HG03442 (cell line): ENCODE data around the gene BCL2A1.
"Not testable (repeated sequence)": the region's sequence is repeated elsewhere in the genome, so short reads cannot be mapped to it uniquely, and the experiment has no call there.

Source experiments
- ATAC-seq: cut with Tn5 transposase; IDR thresholded peaks from one replicate; pipeline ENCODE4 v1.9.1; 2021; ENCODE audit warnings: mild to moderate bottlenecking, moderate library complexity; ENCODE audit not compliant: unreplicated experiment

The BCL2A1 gene

GRCh38 chr15:79989682-79990081 lies 18.7 kb upstream of the BCL2A1 start:
- ATAC-seq = no peak

- no peak for ATAC-seq
Measured at GRCh38 chr15:79989183-79989582, 18.2 kb upstream of the BCL2A1 start.

- ATAC-seq = no peak
Measured at GRCh38 chr15:79988448-79989117, 17.6 kb upstream of the BCL2A1 start.

DNA sequence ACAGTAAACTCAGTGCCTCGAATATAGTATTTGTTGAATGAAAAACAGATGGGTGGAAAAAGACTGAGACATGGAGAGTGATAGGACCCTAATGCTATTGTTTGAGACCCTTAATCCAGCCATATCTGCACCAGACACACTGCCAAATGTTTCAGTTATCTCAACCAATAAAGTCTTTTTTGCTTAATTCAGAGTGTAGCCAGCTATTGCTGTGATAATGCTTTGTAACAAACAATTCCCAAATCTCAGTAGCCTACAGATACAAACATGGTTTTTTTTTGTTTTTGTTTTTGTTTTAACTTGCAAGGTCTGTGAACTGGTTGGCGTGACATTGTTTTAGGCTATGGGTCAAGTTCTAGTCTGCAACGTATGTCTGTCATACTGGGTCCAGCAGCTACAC lies 17.0 kb upstream of the BCL2A1 start:
- ATAC-seq = no peak

DNA sequence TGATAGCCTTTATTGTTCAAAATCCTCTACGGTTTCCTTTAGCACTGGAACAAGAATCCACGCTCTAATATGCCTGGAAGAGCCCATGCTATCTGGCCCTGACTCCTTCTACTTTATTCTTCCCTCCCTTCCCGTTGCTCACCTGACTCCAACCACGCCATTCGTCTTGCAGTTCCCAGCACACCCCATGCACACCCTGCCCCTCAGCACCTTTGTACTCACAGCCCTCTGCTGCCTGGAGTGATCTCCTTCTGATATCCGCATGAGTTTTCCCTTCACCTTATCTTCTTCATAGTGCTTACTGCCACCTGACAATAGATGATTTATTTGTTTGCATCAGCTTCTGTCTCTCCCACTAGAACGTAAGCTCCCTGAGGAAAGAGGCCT lies 16.6 kb upstream of the BCL2A1 start:
- no peak for ATAC-seq

DNA sequence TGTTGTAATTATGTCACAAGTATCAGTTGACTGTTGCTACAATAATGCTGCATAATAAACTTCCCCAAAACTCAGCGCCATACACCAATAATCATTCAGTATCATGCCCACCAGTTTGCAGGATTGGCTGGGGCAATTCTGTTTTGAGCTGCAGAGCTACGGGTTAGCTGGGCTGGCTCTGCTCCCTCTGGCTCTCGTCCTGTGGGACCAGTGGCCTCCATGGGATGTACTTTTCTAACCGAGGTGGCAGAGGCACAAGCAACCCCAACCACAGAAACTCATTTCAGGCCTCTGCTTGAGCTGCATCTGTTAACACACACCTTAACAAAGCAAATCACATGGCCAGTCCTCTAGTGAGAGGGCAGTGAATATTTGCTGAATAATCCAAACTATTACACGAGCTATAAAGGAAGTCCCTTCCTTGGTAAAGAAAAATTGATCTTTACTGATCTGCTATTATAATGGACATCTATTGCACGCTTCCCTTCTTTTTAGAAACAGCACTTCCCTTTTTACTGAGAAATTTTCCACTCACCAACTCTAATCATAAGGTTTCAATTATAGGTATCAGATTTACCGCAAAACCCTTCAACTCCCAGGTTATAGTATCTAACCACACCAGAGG lies 10.9 kb upstream of the BCL2A1 start:
- ATAC-seq = peak; percentile 35

GRCh38 chr15:79978655-79979514 lies 7.9 kb upstream of the BCL2A1 start:
- ATAC-seq = peak; percentile 53

DNA sequence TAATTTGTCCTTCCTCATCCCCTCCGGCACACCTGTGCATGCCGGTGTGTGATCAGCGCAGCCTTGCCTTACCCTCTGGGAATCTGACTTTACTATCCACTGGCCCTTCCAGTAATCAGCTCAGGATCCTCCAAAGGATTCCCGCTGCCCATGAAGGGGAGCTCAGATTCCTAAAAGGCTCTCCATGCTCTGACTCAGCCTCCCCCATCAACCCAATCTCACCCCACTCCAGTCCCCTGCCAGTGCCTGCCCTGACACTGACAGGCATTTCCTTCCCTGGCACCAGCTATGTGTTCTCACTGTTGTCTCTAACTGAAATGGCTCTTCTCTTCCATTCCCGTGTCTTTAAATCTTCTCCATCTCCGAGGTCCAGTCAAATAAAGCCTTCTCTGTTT lies 7.3 kb upstream of the BCL2A1 start:
- ATAC-seq = no peak

- ATAC-seq = peak; percentile 33
Measured at GRCh38 chr15:79977431-79978054, 6.5 kb upstream of the BCL2A1 start.

DNA sequence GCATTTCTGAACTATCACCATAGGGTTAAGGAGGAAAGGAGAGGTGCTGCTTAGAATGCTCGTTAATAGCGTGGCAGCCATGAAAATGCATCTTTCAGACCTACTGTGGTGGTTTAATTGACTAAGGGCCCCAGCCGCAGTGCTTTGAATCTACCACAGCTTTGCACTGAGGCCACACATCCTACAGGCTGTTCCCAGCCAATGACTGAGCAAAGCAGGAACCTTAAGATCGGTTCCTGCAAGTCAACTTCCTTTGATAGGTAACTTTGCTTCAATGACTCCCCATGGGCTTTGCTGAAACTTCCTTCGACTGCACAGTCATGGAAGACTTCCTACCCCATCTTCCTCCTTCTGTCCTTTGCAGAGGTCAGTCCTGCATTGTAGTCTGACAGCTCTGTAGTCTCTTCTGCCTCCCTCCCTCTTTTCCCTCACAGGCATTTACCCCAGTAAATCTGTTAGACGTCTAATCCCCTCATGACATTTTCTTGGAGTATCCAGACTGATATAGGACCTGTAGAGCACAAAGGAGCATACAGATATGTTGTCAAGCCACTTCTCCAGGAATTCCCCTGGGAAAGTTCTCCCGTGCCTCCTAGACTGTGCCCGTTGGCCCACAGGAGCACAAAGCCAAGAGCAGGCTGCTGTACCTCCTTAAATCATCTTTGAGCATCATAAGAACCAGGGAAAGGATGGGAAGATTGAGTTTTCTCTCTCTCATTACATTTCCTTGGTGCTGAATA lies 2.6 kb upstream of the BCL2A1 start:
- no peak for ATAC-seq

GRCh38 chr15:79972863-79973262 lies 1.9 kb upstream of the BCL2A1 start:
- ATAC-seq = no peak

DNA sequence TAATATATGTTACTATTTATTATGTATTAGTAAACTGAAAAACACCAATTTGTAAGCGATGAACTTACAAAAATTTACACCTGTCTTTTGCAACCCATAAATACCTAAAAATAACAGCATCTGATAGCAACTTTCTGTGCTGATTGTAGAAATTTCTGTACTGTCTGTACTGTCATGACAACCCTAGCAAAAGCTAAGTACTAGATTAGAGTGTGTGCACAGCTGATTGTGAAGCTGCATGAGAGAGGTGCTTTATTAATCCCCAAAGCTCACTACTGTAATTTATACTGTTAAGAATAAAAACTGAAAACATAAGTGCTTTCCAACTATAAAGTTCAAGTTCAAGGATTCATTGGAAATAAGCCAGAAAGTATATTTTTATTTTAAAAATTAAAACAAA lies 815 bp downstream of the BCL2A1 start:
- no peak for ATAC-seq

GRCh38 chr15:79969146-79969545 lies 1.9 kb downstream of the BCL2A1 start:
- no peak for ATAC-seq

GRCh38 chr15:79967298-79968182 lies 3.5 kb downstream of the BCL2A1 start:
- no peak for ATAC-seq

- ATAC-seq = no peak
Measured at GRCh38 chr15:79966634-79967297, 4.2 kb downstream of the BCL2A1 start.

DNA sequence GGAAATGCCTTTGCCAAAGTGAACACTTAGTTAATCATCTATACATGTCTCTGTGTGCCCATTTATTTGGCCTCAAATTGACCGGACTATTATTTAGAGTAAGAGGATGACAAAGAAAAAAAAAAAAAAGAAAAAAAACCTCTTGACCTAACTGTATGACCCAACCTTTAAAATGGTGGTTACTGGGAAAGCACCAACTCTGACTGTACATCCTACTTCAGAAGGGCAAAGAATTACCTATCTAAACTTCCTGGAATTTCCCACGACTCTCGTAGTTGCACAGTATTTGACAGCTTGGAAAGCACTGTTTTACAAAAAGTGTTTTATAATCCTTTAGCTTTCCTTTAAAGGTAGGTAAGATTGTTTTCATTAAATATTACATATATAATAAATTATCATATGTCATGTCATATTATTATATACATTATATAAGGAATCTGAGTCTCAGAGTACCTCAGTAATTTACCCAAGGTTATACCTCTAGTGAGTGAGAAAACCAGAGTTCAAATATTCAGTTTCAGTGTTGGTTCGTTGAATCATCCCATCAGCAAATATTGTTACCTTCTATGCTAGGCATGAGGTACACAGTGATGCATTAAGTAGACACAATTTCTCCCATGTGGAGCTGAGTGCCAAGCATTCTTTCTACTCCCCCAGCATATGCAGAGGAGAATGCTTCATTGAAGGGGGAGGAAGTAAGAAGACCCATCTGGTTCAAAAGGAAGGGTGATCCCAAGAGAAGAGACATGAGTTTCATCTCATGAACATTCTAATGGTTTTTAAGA lies 5.0 kb downstream of the BCL2A1 start:
- ATAC-seq = no peak

GRCh38 chr15:79964232-79964805 lies 6.7 kb downstream of the BCL2A1 start:
- no peak for ATAC-seq

GRCh38 chr15:79962921-79963320 lies 8.1 kb downstream of the BCL2A1 start:
- ATAC-seq = not testable (repeated sequence)
